ENCODE results near the gene RTEL1. TPM values are rescaled to one million over a fixed set of nuclear protein-coding genes. Genes with fewer than 3 reads are reported as not detected.
"Not testable (repeated sequence)": the region's sequence is repeated elsewhere in the genome, so short reads cannot be mapped to it uniquely, and the experiment has no call there.

The RTEL1 gene, protein sequence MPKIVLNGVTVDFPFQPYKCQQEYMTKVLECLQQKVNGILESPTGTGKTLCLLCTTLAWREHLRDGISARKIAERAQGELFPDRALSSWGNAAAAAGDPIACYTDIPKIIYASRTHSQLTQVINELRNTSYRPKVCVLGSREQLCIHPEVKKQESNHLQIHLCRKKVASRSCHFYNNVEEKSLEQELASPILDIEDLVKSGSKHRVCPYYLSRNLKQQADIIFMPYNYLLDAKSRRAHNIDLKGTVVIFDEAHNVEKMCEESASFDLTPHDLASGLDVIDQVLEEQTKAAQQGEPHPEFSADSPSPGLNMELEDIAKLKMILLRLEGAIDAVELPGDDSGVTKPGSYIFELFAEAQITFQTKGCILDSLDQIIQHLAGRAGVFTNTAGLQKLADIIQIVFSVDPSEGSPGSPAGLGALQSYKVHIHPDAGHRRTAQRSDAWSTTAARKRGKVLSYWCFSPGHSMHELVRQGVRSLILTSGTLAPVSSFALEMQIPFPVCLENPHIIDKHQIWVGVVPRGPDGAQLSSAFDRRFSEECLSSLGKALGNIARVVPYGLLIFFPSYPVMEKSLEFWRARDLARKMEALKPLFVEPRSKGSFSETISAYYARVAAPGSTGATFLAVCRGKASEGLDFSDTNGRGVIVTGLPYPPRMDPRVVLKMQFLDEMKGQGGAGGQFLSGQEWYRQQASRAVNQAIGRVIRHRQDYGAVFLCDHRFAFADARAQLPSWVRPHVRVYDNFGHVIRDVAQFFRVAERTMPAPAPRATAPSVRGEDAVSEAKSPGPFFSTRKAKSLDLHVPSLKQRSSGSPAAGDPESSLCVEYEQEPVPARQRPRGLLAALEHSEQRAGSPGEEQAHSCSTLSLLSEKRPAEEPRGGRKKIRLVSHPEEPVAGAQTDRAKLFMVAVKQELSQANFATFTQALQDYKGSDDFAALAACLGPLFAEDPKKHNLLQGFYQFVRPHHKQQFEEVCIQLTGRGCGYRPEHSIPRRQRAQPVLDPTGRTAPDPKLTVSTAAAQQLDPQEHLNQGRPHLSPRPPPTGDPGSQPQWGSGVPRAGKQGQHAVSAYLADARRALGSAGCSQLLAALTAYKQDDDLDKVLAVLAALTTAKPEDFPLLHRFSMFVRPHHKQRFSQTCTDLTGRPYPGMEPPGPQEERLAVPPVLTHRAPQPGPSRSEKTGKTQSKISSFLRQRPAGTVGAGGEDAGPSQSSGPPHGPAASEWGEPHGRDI (N-terminal part only)
- total RNA-seq, result 45.9 TPM

DNA sequence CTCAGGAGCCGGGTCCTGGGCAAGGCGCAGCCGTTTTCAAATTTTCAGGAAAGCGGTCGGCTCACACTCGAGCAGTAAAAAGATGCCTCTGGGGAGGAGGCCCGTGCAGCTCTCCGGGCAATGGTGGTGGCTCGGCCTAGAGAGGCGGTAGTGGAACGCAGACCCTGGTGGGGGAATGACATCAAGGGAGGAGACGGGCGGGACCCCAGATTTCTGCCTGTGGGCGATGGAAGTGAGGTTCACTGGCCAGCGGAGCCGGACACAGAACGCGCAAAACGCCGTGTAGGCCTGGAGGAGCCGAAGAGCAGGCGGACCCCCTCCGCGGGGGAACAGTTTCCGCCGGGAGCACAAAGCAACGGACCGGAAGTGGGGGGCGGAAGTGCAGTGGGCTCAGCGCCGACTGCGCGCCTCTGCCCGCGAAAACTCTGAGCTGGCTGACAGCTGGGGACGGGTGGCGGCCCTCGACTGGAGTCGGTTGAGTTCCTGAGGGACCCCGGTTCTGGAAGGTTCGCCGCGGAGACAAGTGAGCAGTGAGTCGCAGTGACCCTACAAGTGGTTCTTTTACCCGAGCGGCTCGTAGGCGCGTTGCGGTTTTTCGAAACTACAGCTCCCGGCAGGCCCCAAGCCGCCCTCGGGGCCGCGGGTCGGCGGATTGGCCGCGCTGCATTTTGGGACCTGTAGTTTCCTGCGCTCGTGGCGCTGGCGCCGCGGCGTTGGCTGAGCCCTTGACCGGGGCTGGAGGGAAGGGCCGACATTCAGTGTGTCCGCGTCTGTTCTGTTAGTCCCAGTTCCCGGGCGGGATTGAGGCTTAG lies at the start of gene RTEL1:
Gene RTEL1, plus strand, starts transcription at position 376 of the 812 bp plus-strand sequence. CDS start 1,091 bp downstream, outside the sequence.
- DNase-seq (ENCODE audit: low spot score), result peak; percentile 92

DNA sequence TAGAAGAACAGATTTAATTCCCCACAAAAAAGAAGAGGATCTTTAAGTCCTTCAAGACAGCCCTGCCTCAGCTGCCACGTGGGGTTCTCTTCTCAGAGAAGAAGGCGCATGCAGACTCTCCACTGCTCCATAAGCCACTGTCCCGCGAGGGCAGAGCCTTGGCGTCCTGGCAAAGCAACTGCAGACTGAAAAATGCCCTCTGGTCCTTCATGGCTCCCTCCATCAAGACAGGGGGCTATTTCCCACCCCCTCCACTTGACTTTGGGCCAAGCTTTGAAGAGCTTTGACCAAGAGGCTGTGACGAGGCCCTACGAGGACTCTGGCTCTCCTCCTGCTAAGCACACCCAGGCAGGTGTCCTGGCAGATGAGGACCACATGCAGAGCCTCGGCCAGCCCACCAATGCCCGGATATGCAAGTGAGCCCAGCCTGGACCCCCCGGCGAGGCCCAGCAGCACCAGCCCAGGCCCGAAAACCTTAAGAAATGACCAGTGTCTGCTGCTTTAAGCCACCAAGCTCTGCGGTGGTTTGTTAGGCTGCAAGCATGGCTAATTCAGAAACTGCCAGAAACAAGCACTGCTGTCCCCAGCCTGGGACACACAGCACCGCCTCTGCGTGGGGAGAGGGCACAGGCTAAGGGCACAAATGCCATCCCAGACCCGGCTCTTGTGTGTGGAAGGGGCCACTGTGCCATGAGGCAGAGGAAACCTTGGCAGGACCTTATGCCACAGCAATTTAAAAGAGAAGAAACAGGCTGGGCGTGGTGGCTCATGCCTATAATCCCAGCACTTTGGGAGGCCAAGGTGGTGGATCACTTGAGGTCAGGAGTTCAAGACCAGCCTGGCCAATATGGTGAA lies 47.3 kb upstream of the RTEL1 start:
- no peak for DNase-seq (ENCODE audit: low spot score)

DNA sequence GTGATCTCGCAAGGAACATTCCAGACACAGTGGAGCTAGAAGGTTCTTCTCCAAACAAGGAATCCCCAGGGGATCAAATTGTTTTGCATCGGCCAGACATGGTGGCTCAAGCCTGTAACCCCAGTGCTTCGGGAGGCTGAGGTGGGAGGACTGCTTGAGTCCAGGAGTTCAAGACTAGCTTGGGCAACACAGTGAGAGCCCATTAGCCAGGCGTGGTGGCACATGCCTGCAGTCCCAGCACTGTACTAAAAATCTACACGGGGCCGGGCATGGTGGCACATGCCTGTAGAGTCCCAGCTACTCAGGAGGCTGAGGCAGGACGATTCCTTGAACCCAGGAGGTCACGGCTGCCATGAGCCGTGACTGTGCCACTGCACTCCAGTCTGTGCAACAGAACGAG lies 46.5 kb upstream of the RTEL1 start:
- DNase-seq (ENCODE audit: low spot score), result no peak

DNA sequence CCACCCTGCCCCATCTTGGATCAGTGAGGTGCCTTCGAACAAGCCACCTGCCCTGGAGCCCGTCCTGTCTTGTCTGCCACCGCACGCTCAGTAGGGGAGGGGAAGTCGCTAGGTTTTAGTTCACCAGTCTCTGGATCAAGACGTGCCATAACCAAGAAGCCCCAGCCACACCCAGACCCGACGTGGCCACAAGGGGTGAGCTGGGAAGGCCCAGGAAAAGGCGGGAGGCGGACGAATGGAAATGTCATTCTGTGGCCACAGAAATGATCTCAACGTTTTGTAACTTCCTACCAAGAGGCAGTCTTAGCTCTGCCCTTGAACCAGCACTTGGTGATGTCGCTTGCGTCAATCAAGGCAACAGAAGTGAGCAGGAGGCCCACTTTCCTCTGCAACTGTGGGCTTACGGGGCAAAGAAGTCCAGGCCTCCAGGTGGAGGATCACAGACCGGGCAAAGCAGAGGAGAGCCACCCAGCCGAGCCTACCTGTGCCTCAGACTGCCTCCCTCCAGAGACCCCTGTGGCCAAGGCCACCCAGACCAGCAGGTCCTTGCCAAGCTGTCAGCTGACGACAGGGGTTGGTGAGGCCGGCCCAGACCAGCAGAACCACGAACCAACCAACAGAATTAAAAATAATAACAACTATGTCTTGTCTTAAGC lies 45.7 kb upstream of the RTEL1 start:
- DNase-seq (ENCODE audit: low spot score), result no peak

DNA sequence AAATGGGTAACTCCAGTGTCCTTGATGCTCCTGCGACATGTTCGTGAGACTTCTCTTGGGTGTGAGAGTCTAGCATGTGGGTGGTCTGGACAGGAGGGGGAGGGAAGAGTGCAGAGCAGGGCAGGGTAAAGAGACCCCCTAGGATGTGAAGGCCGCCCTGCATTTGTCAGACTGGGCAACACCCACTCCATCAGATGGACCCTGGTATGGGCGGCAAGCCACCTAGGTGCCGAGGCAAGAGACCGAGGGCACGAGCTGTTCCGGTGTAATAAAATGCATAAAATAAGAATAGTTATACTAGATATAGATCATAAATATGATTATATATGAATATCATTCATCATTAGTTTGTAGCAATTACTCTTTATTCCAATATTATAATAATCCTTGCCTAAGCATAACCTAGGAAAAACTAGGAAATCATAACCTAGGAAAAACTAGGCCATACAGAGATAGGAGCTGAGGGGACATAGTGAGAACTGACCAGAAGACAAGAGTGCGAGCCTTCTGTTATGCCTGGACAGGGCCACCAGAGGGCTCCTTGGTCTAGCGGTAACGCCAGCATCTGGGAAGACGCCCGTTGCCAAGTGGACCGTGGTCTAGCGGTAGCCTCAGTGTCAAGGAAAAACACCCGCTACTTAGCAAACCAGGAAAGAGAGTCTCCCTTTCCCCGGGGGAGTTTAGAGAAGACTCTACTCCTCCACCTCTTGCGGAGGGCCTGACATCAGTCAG lies 44.1 kb upstream of the RTEL1 start:
- not testable (repeated sequence) for DNase-seq (ENCODE audit: low spot score)

DNA sequence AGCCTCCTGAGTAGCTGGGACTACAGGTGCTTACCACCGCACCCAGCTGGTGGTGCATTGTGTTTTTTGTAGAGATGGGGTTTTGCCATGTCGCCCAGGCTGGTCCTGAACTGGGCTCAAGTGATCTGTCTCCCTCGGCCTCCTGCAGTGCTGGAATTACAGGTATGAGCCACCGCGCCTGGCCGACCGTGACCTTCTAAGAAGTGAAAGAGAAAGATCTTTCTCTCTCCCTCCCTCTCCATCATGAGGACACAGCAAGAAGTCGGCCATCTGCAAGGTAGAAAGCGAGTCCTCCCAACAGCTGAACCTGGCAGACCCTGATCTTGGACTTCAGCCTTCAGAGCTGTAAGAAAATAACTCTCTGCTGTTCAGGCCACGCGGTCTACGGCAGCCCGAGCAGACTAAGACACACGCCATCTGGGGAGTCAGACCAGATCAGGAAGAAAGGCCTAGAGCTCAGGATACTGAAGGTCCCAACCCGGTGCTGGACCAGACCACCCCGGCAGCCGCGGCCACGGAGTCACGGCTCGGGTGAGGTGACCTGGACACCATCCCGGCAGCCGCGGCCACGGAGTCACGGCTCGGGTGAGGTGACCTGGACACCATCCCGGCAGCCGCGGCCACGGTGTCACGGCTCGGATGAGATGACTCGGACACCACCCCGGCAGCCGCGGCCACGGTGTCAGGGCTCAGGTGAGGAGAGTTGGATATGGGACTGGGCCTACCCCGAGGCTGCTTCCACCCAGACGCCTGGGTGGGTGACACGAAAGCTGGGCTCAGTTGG lies 40.8 kb upstream of the RTEL1 start:
- no peak for DNase-seq (ENCODE audit: low spot score)

DNA sequence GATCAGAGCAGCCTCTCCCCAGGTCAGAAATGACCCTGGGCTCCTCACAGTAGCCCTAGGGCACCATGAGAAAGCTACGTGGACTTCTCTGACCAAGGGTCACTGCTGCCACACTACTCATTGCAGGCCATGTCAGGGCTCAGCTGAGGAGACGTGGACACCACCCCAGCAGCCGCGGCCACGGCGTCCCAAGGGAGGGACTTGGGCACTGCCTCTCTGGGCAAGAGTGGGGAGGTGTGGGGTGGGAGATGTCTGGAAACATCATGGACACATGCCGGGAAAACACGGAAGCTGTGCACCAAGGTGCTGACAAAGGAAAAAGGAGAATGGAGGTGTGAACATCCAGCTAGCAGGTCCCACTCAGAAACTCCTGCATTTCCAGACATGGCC lies 40.2 kb upstream of the RTEL1 start:
- no peak for DNase-seq (ENCODE audit: low spot score)

DNA sequence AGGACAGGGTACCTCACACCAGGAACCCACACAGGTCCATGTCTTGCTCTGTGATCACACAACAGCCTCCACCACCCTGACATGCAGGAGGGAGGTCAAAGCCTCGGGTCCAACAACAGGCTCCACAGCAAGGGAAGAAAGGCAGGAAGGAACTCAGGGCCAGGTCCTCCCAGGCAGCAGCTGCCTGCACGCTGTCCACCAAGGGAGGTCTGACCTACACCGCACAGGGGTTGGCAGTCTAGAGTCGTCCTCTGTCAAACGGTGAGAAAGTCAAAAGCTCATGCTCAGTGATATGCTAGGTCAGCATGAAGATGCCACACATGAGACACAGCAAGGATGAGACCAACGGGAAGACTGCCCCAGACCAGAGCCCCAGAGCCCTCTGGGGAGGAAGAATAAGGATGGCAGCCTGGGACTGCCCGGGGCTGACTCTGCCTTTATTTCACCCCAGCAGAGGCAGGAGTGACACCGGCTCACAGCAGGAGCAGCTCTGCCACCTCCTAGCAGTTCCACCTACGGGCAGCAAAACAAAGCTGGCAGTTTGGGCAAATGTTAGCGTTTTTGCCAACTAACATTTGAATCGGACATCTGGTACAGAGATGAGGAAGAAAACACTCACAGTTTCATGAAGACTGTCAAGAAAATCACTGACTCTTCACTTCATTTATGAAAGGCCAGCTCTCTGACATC lies 39.7 kb upstream of the RTEL1 start:
- no peak for DNase-seq (ENCODE audit: low spot score)

DNA sequence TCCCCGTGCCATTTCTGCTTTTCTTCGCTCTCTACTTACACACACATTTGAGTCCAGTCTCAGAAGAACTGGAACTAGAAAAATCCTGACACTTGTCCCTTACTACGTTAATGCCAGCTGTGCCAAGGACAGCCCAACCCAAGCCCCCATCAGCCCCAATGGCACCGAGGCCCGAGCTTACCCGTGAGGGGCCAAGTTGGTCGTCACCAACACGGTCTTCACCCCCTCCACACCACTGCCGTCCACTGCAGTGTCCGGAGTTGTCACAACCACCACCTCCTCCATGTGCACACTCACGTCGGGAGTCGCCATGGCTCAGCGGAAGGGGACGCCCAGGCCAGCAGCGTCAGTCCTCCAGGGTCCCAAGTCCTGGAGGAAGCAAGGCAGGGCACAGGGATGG lies 39.0 kb upstream of the RTEL1 start:
- DNase-seq (ENCODE audit: low spot score), result no peak

DNA sequence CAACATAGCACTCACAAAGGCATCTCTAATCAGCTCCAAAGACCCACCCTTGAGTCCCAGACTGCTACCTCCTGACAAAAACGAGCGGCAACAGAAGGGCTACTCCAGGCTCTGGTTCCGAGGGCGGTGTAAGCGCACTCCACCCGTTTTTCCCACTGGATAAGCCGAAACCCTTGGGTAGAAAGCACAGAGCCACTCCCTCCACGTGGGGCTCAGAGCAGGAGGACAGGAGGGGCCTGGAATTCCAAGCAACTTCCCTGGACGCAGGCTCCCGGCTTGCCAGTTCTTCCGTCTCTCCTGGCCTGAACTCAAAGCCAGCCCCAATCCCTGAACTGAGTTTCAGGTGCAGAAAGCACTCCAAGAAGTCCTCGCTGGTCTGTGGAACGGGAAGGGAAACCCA lies 38.6 kb upstream of the RTEL1 start:
- no peak for DNase-seq (ENCODE audit: low spot score)

DNA sequence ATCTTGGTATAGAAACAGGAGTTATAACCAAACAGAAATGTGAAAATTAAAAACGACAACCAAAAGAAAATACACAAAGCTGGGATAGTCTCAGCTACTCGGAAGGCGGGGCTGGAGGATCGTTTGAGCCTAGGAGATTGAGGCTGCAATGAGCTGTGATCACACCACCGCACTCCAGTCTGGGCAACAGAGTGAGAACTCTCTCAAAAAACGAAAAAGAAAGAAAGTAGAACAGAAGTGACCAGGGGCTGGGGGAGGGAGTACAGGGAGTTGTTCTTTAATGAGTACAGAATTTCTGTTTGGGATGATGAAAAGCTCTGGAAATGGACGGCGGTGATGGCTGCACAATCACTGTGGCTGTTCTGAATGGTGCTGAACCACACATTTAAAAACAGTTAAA lies 37.1 kb upstream of the RTEL1 start:
- no peak for DNase-seq (ENCODE audit: low spot score)

DNA sequence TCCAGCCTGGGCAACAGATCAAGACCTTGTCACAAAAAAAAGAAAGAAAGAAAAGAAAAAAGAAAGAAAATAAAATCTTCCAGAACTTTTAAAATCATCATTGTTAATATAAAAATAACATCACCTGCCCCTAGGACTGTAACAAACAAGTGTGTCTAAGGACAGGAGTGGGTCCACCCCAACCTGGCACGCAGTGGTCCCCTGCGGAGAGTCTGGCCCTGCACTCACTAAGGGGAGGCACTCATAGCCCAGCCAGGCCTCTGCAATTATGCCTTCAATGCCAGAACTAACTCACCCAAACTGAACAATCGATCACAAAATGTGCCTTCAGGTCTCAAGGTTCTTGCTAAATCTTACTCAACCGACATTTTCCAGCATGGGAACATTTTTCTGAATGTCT lies 36.0 kb upstream of the RTEL1 start:
- no peak for DNase-seq (ENCODE audit: low spot score)

DNA sequence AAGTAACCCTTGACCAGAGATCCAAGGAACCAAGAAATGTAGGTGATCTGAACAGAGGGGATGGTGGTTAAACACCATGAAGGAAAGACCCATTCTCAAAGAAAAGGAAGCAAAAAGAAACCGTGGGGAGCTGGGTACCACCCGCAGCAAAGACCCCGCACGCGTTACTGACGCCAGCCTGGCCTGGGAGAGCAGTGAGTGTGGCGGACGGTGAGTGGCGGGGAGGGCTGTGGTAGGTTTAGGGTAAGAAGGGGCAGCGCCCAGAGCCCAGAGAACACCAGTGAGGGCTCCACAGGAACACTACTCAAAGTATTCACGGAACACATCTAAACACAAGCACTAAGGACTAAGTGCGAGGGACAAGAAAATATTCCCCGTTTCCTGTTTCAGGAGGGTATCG lies 35.4 kb upstream of the RTEL1 start:
- DNase-seq (ENCODE audit: low spot score), result no peak

DNA sequence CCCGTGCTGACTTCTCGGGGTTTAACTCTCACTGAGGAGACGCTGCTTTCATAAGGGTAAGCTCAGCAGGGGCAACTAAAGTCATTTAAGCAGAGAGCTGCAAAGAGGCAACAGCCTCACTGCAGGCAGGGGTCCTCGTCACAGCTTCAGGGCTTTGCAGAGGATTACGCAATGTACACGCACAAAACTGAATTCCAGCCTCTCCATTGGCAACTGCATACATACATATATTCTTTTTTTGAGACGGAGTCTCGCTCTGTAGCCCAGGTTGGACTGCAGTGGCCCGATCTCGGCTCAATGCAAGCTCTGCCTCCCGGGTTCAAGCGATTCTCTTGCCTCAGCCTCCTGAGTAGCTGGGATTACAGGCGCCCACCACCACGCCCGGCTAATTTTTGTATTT lies 33.6 kb upstream of the RTEL1 start:
- no peak for DNase-seq (ENCODE audit: low spot score)

DNA sequence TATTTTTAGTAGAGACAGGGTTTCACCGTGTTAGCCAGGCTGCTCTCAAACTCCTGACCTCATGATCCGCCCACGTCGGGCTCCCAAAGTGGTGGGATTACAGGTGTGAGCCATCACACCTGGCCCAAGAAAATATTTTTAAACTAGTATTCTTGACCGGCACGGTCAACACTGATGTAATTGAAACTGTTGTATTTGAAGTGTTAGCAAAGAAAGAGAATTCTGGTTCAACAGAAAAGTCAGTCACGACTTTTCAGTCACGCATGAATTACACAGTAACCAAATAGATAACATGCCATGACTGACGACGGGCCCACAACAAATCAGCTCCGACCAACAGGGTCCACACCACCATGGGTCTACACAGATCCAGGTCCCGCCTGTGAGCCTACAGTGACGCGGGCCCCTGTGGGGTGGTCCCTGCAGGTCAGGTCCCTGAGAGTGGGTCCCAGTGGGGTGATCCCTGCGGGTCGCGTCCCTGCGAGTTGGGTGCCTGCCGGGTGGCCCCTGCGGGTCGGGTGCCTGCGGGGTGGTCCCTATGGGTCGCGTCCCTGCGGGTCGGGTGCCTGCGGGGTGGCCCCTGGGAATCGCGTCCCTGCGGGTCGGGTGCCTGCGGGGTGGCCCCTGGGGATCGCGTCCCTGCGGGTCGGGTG lies 32.2 kb upstream of the RTEL1 start:
- no peak for DNase-seq (ENCODE audit: low spot score)

DNA sequence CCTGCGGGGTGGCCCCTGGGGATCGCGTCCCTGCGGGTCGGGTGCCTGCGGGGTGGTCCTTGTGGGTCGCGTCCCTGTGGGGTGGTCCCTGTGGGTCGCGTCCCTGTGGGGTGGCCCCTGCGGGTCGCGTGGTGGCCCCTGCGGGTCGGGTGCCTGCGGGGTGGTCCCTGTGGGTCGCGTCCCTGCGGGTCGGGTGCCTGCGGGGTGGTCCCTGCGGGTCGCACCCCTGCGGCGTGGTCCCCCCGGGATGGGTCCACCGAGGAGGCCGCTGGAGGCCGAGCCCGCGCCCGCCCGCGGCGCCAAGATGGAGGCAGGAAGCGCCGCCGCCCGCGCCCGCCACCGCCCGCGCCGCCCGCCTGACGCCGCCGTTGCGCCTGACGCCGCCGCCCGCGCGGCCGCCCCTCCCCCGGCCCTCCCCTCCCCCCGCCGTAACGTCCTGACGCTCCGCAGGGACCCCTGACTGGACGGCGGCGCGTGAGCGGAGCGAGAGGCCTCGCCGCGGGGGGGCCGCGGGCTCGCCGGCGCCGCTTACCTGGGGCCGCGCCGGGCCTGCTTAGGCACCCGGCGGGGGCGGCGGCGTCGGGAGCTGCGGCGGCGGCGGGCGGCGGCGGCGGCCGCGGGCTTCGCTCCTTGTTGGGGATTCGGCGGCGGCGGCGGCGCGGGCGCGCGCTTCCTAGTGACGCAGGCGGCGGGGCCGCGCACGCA lies 31.5 kb upstream of the RTEL1 start, which contains the start of gene GMEB2:
Gene GMEB2, minus strand, starts transcription at position 678 of the 705 bp plus-strand sequence. CDS start 7,704 bp downstream, outside the sequence.
- peak; percentile 72 for DNase-seq (ENCODE audit: low spot score)

Data from ureter (tissue), 1 donor.